OCI-LY3 (cell line): ENCODE measurements around the gene RP2.

ENCODE experiments used
- H2AFZ ChIP-seq: fragments of 200-600, 300-600 bp; shearing (Covaris generic); 2 replicates; pipeline ENCODE4 v1.6.0; 2014; ENCODE audit warnings: antibody characterized with exemption, low read depth, low read length
- H3K27ac ChIP-seq: fragments of 200-600, 300-600 bp; sonication (generic); 2 replicates; pipeline ENCODE4 v1.5.1; 2014; ENCODE audit warnings: mild to moderate bottlenecking, low read length, moderate library complexity, mixed read lengths
- H3K27me3 ChIP-seq: fragments of 200-600, 300-600 bp; sonication (generic); 2 replicates; pipeline ENCODE4 v1.6.1; 2014; ENCODE audit warnings: low read depth, low read length, mixed read lengths
- H3K36me3 ChIP-seq: fragments of 200-600, 300-600 bp; sonication (generic); replicated peaks from 2 replicates; pipeline ENCODE3; 2014; ENCODE audit warnings: low read depth, low read length, mixed read lengths
- H3K4me1 ChIP-seq: fragments of 300-600, 200-600 bp; sonication (generic); 2 replicates; pipeline ENCODE4 v1.6.1; 2014; ENCODE audit warnings: low read length, mixed read lengths
- H3K4me2 ChIP-seq: fragments of 200-600, 300-600 bp; sonication (generic); 2 replicates; pipeline ENCODE4 v1.6.1; 2014; ENCODE audit warnings: low read length, mixed read lengths
- H3K4me3 ChIP-seq: fragments of 300-600, 200-600 bp; sonication (generic); 2 replicates; pipeline ENCODE4 v1.5.1; 2014; ENCODE audit warnings: antibody characterized with exemption, mild to moderate bottlenecking, low read length, moderate library complexity
- H3K79me2 ChIP-seq: fragments of 300-600, 200-600 bp; shearing (Covaris generic); 2 replicates; pipeline ENCODE4 v1.6.1; 2014; ENCODE audit warnings: mild to moderate bottlenecking, low read length, mixed read lengths
- H3K9ac ChIP-seq: fragments of 300-600, 200-600 bp; shearing (Covaris generic); 2 replicates; pipeline ENCODE4 v1.6.0; 2014; ENCODE audit warnings: mild to moderate bottlenecking, low read length, moderate library complexity
- H3K9me3 ChIP-seq: fragments of 200-600, 300-600 bp; shearing (Covaris generic); 2 replicates; pipeline ENCODE4 v1.6.1; 2014; ENCODE audit warnings: low read length, mixed read lengths; ENCODE audit not compliant: insufficient read depth
- H4K20me1 ChIP-seq: fragments of 200-600, 300-600 bp; sonication (generic); 2 replicates; pipeline ENCODE4 v1.6.1; 2016; ENCODE audit warnings: low read length, mixed read lengths; ENCODE audit not compliant: insufficient read depth
- EZH2phosphoT487 ChIP-seq: fragments of 200-600 bp; shearing (Covaris generic); IDR thresholded peaks from 2 replicates; pipeline ENCODE4 v1.6.1; 2018; ENCODE audit warnings: antibody characterized with exemption, mixed run types, low read depth
- TF ChIP-seq, protein P1 (sequence below): fragments of 200-600, 300-600 bp; sonication (generic); IDR thresholded peaks from 2 replicates; pipeline ENCODE4 v1.5.1; 2014; ENCODE audit warnings: antibody characterized with exemption, low read length, low read depth

The RP2 gene

GRCh38 chrX:46922611-46923010 is 85.8 kb downstream of the RP2 start:
- Histone ChIP-seq H3K27me3 (no peaks in the 10 kb centered on the region), H3K79me2 (peaks cover 100% of the 10 kb centered on the region), H2AFZ (no peak overlapping the region), H3K4me1 (no peaks in the 10 kb centered on the region), H3K9me3 (peaks cover 7% of the 10 kb centered on the region; the same call in 1 of the 2 replicates), H4K20me1 (peaks cover 90% of the 10 kb centered on the region), H3K9ac (no peak overlapping the region), H3K36me3 (peaks cover 49% of the 10 kb centered on the region), H3K4me2 (no peak overlapping the region), H3K4me3 (no peak overlapping the region), H3K27ac (no peak overlapping the region)
- TF ChIP-seq, protein P1, sequence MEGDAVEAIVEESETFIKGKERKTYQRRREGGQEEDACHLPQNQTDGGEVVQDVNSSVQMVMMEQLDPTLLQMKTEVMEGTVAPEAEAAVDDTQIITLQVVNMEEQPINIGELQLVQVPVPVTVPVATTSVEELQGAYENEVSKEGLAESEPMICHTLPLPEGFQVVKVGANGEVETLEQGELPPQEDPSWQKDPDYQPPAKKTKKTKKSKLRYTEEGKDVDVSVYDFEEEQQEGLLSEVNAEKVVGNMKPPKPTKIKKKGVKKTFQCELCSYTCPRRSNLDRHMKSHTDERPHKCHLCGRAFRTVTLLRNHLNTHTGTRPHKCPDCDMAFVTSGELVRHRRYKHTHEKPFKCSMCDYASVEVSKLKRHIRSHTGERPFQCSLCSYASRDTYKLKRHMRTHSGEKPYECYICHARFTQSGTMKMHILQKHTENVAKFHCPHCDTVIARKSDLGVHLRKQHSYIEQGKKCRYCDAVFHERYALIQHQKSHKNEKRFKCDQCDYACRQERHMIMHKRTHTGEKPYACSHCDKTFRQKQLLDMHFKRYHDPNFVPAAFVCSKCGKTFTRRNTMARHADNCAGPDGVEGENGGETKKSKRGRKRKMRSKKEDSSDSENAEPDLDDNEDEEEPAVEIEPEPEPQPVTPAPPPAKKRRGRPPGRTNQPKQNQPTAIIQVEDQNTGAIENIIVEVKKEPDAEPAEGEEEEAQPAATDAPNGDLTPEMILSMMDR: no peak
- TF ChIP-seq EZH2phosphoT487: no peak

DNA sequence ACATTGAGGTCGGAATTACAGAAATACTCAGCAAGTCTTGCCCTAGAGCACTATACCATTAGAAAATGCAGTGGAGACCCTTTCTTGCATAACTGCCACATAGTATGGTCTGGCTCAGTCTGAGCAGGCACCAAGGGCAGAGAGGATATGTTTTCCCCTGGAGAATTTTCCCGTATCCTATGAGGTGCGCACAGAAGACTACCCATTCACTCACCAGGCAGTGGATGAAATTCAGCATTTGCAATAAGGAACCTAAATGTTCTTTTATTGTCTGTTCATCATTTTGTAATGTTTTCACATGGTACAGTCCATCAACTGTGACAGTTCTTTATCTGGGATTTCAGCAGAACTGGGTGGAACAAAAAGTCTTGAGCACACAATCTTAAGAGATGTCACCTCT is 90.9 kb downstream of the RP2 start:
- TF ChIP-seq, protein P1: no peak
- TF ChIP-seq EZH2phosphoT487: no peak
- H4K20me1 ChIP-seq: peaks cover 92% of the 10 kb centered on the region

DNA sequence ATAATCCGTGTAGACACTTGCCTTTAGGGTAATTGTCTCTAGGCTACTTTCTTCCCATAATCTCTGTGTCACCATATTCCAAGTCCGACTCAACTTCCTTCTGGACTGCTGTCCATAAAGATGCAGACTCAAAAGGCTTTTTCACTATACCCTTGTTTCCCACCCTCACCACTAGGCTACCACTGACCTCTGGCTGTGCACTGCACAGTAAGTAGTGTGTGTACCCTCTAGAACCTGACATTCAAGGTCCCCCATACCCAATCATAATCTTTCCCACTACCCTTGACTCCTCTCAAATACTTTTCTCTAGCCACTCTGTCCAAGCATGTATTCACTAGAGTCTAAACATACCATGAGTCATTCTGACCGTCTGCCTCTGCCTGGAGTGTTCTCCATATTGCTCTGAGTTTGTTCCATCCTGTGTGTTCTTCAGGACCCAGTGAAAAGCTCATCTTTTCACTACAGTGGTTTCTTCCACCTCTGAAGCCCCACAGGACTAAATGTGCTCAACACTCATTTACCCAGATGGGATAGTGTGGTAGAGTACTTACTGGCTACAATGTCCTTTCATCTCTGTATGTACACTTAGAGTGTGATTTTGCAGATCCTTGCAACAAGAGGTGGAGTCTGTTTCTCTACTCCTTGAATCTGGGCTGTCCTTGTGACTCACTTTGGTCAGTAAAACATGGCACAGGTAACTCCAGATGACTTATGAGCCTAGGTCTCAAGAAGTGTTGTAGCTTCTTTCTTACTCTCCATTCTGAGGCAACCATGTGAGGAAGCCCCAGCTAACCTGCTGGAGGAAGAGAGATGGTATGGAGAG is 92.8 kb downstream of the RP2 start:
- H4K20me1 ChIP-seq: peaks cover 88% of the 10 kb centered on the region
- no peak overlapping the region for H3K9ac ChIP-seq
- H3K27ac ChIP-seq: no peak overlapping the region
- no peak overlapping the region for H3K4me3 ChIP-seq
- no peaks in the 10 kb centered on the region for H3K9me3 ChIP-seq
- H3K4me1 ChIP-seq: peaks cover 28% of the 10 kb centered on the region
- peaks cover 31% of the 10 kb centered on the region for H3K36me3 ChIP-seq
- H3K4me2 ChIP-seq: no peak overlapping the region
- peaks cover 98% of the 10 kb centered on the region for H3K79me2 ChIP-seq
- no peak overlapping the region for H2AFZ ChIP-seq
- H3K27me3 ChIP-seq: no peaks in the 10 kb centered on the region
- TF ChIP-seq, protein P1: no peak
- TF ChIP-seq EZH2phosphoT487: no peak

More for the DNA sequence above, 90.9 kb downstream of the RP2 start:
- Histone ChIP-seq H3K79me2 (peaks cover 98% of the 10 kb centered on the region), H3K27me3 (no peaks in the 10 kb centered on the region), H2AFZ (no peak overlapping the region), H3K27ac (no peak overlapping the region), H3K9ac (no peak overlapping the region), H3K4me1 (peaks cover 16% of the 10 kb centered on the region), H3K9me3 (no peaks in the 10 kb centered on the region), H3K4me2 (no peak overlapping the region), H3K4me3 (no peak overlapping the region), H3K36me3 (peaks cover 34% of the 10 kb centered on the region)
